ENCODE results near the gene SDHAF2.
"Not testable (repeated sequence)": the region's sequence is repeated elsewhere in the genome, so short reads cannot be mapped to it uniquely, and the experiment has no call there.

Gene SDHAF2

GRCh38 chr11:61454520-61454919 lies 24.6 kb downstream of the SDHAF2 start:
- DNase-seq: no peak
- H3K36me3 Mint-ChIP-seq (ENCODE audit: low read depth): peaks cover 61% of the 10 kb centered on the region
- no peak for TF ChIP-seq CTCF (IDR thresholded peaks at IDR 0.05)
- no peaks in the 10 kb centered on the region for H3K9me3 Mint-ChIP-seq
- no peak overlapping the region for H3K27ac Mint-ChIP-seq
- H3K4me3 Mint-ChIP-seq: no peak overlapping the region
- no peaks in the 10 kb centered on the region for H3K4me1 Mint-ChIP-seq
- peaks cover 6% of the 10 kb centered on the region for H3K27me3 Mint-ChIP-seq (ENCODE audit: low read depth, poor library complexity)

- H3K27me3 Mint-ChIP-seq (ENCODE audit: low read depth, poor library complexity): peaks cover 6% of the 10 kb centered on the region
- H3K36me3 Mint-ChIP-seq (ENCODE audit: low read depth): peaks cover 26% of the 10 kb centered on the region
- no peak overlapping the region for H3K4me3 Mint-ChIP-seq
- peak overlapping the region; percentile 75 for H3K27ac Mint-ChIP-seq
- H3K9me3 Mint-ChIP-seq: no peaks in the 10 kb centered on the region
- peaks cover 5% of the 10 kb centered on the region for H3K4me1 Mint-ChIP-seq
- no peak for DNase-seq
- TF ChIP-seq CTCF (IDR thresholded peaks at IDR 0.05): no peak
These were observed 30.6 kb downstream of the SDHAF2 start for GRCh38 chr11:61460474-61460881.

GRCh38 chr11:61460986-61461385 lies 31.1 kb downstream of the SDHAF2 start:
- Mint-ChIP-seq H3K4me3 (no peak overlapping the region), H3K4me1 (peaks cover 5% of the 10 kb centered on the region), H3K9me3 (no peaks in the 10 kb centered on the region), H3K36me3 (ENCODE audit: low read depth) (peaks cover 22% of the 10 kb centered on the region), H3K27me3 (ENCODE audit: low read depth, poor library complexity) (peaks cover 6% of the 10 kb centered on the region), H3K27ac (peak overlapping the region; percentile 75)
- no peak for DNase-seq
- TF ChIP-seq CTCF (IDR thresholded peaks at IDR 0.05): no peak

- not testable (repeated sequence) for H3K27me3 Mint-ChIP-seq (ENCODE audit: low read depth, poor library complexity); DNase-seq; H3K9me3 Mint-ChIP-seq; H3K4me3 Mint-ChIP-seq
- Mint-ChIP-seq H3K4me1 (peaks cover 12% of the 10 kb centered on the region), H3K36me3 (ENCODE audit: low read depth) (peaks cover 41% of the 10 kb centered on the region), H3K27ac (peak overlapping the region; percentile 47)
These were observed 37.7 kb downstream of the SDHAF2 start for GRCh38 chr11:61467602-61468001.

GRCh38 chr11:61468002-61468401 lies 38.1 kb downstream of the SDHAF2 start:
- no peaks in the 10 kb centered on the region for H3K9me3 Mint-ChIP-seq
- H3K4me3 Mint-ChIP-seq: no peak overlapping the region
- TF ChIP-seq CTCF (IDR thresholded peaks at IDR 0.05): no peak
- peaks cover 3% of the 10 kb centered on the region for H3K27me3 Mint-ChIP-seq (ENCODE audit: low read depth, poor library complexity)
- peaks cover 12% of the 10 kb centered on the region for H3K4me1 Mint-ChIP-seq
- no peak for DNase-seq
- peak overlapping the region; percentile 47 for H3K27ac Mint-ChIP-seq
- peaks cover 45% of the 10 kb centered on the region for H3K36me3 Mint-ChIP-seq (ENCODE audit: low read depth)

- H3K27me3 Mint-ChIP-seq (ENCODE audit: low read depth, poor library complexity): peaks cover 3% of the 10 kb centered on the region
- peaks cover 12% of the 10 kb centered on the region for H3K4me1 Mint-ChIP-seq
- peaks cover 47% of the 10 kb centered on the region for H3K36me3 Mint-ChIP-seq (ENCODE audit: low read depth)
- no peak for TF ChIP-seq CTCF (IDR thresholded peaks at IDR 0.05)
- no peak overlapping the region for H3K4me3 Mint-ChIP-seq
- H3K27ac Mint-ChIP-seq: peak overlapping the region; percentile 71
- DNase-seq: no peak
- H3K9me3 Mint-ChIP-seq: no peaks in the 10 kb centered on the region
These were observed 42.4 kb downstream of the SDHAF2 start for GRCh38 chr11:61472282-61472681.

All from nephron progenitor cell (in vitro differentiated cells).